PC-3 (cell line): ENCODE results near the gene PHF21B. TPM values are rescaled to one million over a fixed set of nuclear protein-coding genes. Genes with fewer than 3 reads are reported as not detected.

Source experiments
- ATAC-seq: fragments of 200-7000 bp; cut with Tn5 transposase; 2 replicates; pipeline ENCODE4 v1.9.1; 2020; ENCODE audit warnings: mild to moderate bottlenecking, moderate library complexity
- BruUV-seq: library from RNA; stranded (reverse); fragments of 400-500 nt; replicated peaks from 2 replicates; lab custom pipeline; 2021; lab: Mats Ljungman, UMichigan
- CTCF ChIA-PET: fragments of 300-600 bp; sonication (Branson Sonifier 250); formaldehyde crosslinking; loops from one replicate; lab custom pipeline; 2022; ENCODE audit warnings: antibody characterized with exemption; lab: Charles Lee
- POLR2A ChIA-PET: fragments of 300-600 bp; sonication (Branson Sonifier 250); formaldehyde crosslinking; loops from one replicate; lab custom pipeline; 2022; ENCODE audit warnings: antibody characterized with exemption; ENCODE audit not compliant: unreplicated experiment; lab: Charles Lee
- DNase-seq: peaks from one replicate; pipeline ENCODE4 v3.0.0-alpha.2; 2015
- H2AFZ ChIP-seq: fragments of 300-600 bp; sonication (generic); 2 replicates; pipeline ENCODE4 v1.6.0; 2016; ENCODE audit warnings: antibody characterized with exemption, low read length
- H3F3A ChIP-seq: fragments of 300-600 bp; sonication (generic); one replicate; pipeline ENCODE4 v1.6.0; 2017; ENCODE audit warnings: antibody characterized with exemption, low read length, control low read depth, mild to moderate bottlenecking; ENCODE audit not compliant: unreplicated experiment
- H3K27ac ChIP-seq: fragments of 300-600 bp; sonication (generic); 2 replicates; pipeline ENCODE4 v1.5.1; 2016; ENCODE audit warnings: mild to moderate bottlenecking, low read length
- H3K27me3 ChIP-seq: fragments of 300-600 bp; sonication (generic); 2 replicates; pipeline ENCODE4 v1.6.1; 2016; ENCODE audit warnings: low read length, mixed read lengths
- H3K36me3 ChIP-seq: fragments of 300-600 bp; sonication (generic); 2 replicates; pipeline ENCODE4 v1.6.1; 2016; ENCODE audit warnings: low read depth, mixed run types, low read length, mixed read lengths
- H3K4me1 ChIP-seq: fragments of 300-600 bp; sonication (generic); 2 replicates; pipeline ENCODE4 v1.5.1; 2016; ENCODE audit warnings: low read length; ENCODE audit not compliant: insufficient read depth
- H3K4me2 ChIP-seq: fragments of 300-600 bp; sonication (generic); 2 replicates; pipeline ENCODE4 v1.6.0; 2016; ENCODE audit warnings: low read length
- H3K4me3 ChIP-seq: fragments of 300-600 bp; sonication (generic); 2 replicates; pipeline ENCODE4 v1.5.1; 2016; ENCODE audit warnings: mild to moderate bottlenecking, low read length, mixed read lengths
- H3K79me2 ChIP-seq: fragments of 300-600 bp; sonication (generic); 2 replicates; pipeline ENCODE4 v1.6.1; 2017; ENCODE audit warnings: low read length, mixed read lengths
- H3K9ac ChIP-seq: fragments of 300-600 bp; sonication (generic); 2 replicates; pipeline ENCODE4 v1.6.0; 2016; ENCODE audit warnings: mild to moderate bottlenecking, low read length
- H3K9me2 ChIP-seq: fragments of 300-600 bp; sonication (generic); replicated peaks from 2 replicates; pipeline ENCODE4 v1.6.1; 2016; ENCODE audit warnings: mixed run types, low read length, mixed read lengths
- H3K9me3 ChIP-seq: fragments of 300-600 bp; sonication (generic); 2 replicates; pipeline ENCODE4 v1.6.1; 2016; ENCODE audit warnings: low read length, mixed read lengths
- H4K20me1 ChIP-seq: fragments of 300-600 bp; sonication (generic); 2 replicates; pipeline ENCODE4 v1.6.1; 2016; ENCODE audit warnings: low read length, mixed read lengths
- EZH2 ChIP-seq: fragments of 300-600 bp; sonication (generic); IDR thresholded peaks from one replicate; pipeline ENCODE4 v1.6.1; 2017; ENCODE audit warnings: antibody characterized with exemption, mild to moderate bottlenecking, low read length; ENCODE audit not compliant: unreplicated experiment
- EZH2phosphoT487 ChIP-seq: fragments of 300-600 bp; sonication (generic); IDR thresholded peaks from 2 replicates; pipeline ENCODE4 v1.6.1; 2018; ENCODE audit warnings: mild to moderate bottlenecking, antibody characterized with exemption, low read length, borderline replicate concordance
- intact Hi-C: fragments of 100-400 bp; cut with micrococcal nuclease; formaldehyde crosslinking; loops from 2 replicates; pipeline ENCODE4 v1.9.0; 2023
- total RNA-seq: library from RNA; depleted of rRNA; stranded (reverse); fragments of >200 nt; gene quantifications from 2 replicates; pipeline ENCODE4 v1.2.3, GENCODE V29; 2014
- TF ChIP-seq, protein P1 (sequence below): fragments of 300-600 bp; sonication (generic); conservative IDR thresholded peaks from 2 replicates; pipeline ENCODE4 v1.5.1; 2017; ENCODE audit warnings: antibody characterized with exemption, low read depth, mild to moderate bottlenecking, low read length

PHF21B gene
- total RNA-seq, 1 experiment from 2014 or later, result not detected

DNA sequence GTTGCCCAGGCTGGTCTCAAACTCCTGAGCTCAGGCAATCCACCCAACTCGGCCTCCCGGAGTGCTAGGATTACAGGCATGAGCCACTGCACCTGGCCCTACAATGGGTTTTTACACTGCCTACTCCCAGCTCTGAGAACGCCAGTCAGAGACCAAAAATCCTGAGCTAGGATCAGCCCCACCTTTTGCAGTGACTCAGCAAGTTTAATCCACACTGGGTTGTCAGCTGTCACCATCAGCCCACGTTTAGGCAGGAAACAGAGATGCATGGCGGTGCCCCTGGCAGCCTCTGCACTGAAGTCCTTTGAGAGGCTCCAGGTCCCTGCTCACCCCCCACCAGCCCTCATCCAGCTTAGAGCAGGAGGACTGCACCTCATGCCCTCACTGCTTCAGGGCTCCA lies 139.8 kb downstream of the PHF21B start:
- TF ChIP-seq, protein P1, sequence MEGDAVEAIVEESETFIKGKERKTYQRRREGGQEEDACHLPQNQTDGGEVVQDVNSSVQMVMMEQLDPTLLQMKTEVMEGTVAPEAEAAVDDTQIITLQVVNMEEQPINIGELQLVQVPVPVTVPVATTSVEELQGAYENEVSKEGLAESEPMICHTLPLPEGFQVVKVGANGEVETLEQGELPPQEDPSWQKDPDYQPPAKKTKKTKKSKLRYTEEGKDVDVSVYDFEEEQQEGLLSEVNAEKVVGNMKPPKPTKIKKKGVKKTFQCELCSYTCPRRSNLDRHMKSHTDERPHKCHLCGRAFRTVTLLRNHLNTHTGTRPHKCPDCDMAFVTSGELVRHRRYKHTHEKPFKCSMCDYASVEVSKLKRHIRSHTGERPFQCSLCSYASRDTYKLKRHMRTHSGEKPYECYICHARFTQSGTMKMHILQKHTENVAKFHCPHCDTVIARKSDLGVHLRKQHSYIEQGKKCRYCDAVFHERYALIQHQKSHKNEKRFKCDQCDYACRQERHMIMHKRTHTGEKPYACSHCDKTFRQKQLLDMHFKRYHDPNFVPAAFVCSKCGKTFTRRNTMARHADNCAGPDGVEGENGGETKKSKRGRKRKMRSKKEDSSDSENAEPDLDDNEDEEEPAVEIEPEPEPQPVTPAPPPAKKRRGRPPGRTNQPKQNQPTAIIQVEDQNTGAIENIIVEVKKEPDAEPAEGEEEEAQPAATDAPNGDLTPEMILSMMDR, result no peak
- H3K4me1 ChIP-seq, result peaks cover 6% of the 10 kb centered on the region; the same call in 1 of the 2 replicates
- H3K36me3 ChIP-seq, result no peaks in the 10 kb centered on the region
- DNase-seq (peak; percentile 66), ATAC-seq (peak; percentile 86)
- peak overlapping the region; percentile 41 for H3K27ac ChIP-seq
- BruUV-seq, result no TSS peak
- intact Hi-C loops, result no loop called here
- H4K20me1 ChIP-seq, result no peaks in the 10 kb centered on the region
- POLR2A ChIA-PET, result no interaction called here
- peak overlapping the region; percentile 61 for H2AFZ ChIP-seq
- H3K9ac ChIP-seq, result no peak overlapping the region; the same call in 1 of the 2 replicates
- H3K4me2 ChIP-seq, result no peak overlapping the region
- H3K79me2 ChIP-seq, result no peaks in the 10 kb centered on the region
- no peak overlapping the region for H3K4me3 ChIP-seq
- CTCF ChIA-PET, result interaction anchor here (0.6 kb wide), 1 partner anchor 49 kb away, joined by 3 read pairs; no protein-coding TSS in a partner anchor
- H3K9me2 ChIP-seq, result no peaks in the 10 kb centered on the region
- no peaks in the 10 kb centered on the region for H3K9me3 ChIP-seq
- no peaks in the 10 kb centered on the region for H3K27me3 ChIP-seq
- H3F3A ChIP-seq, result no peaks in the 10 kb centered on the region

DNA sequence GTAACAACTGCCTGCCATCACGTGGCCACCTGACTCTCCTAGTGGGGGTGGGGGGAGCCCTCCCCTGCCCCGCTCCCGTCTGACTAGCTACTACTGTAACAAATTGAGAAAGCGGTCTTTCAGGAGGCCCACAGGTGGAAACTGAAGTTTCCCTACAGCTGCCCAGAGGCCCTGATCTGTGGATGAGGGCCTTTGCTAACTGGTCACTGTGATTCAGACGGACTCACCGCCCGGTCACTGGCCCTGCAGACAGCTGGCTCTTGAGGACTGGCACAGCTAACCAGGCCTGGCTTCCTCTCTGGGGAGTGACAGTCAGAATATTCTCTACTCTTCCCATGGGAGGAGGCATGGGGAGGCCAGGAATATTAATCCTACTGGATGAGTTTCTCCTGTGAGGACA lies 140.6 kb downstream of the PHF21B start:
- no peak overlapping the region for H2AFZ ChIP-seq
- H3F3A ChIP-seq, result no peaks in the 10 kb centered on the region
- H3K27ac ChIP-seq, result peak overlapping the region; percentile 41; the same call in 1 of the 2 replicates
- no peak overlapping the region for H3K9ac ChIP-seq
- H3K9me3 ChIP-seq, result no peaks in the 10 kb centered on the region
- TF ChIP-seq EZH2phosphoT487, result no peak
- TF ChIP-seq, protein P1, result no peak
- no peak for TF ChIP-seq EZH2
- CTCF ChIA-PET, result interaction anchor here (0.6 kb wide), 1 partner anchor 48 kb away, joined by 3 read pairs; no protein-coding TSS in a partner anchor
- ATAC-seq (no peak), DNase-seq (peak; percentile 17)
- peaks cover 6% of the 10 kb centered on the region; the same call in 1 of the 2 replicates for H3K4me1 ChIP-seq
- POLR2A ChIA-PET, result no interaction called here
- H3K27me3 ChIP-seq, result no peaks in the 10 kb centered on the region
- no peaks in the 10 kb centered on the region for H3K9me2 ChIP-seq
- no peaks in the 10 kb centered on the region for H3K79me2 ChIP-seq
- BruUV-seq, result no TSS peak
- no peaks in the 10 kb centered on the region for H4K20me1 ChIP-seq
- intact Hi-C loops, result no loop called here
- no peak overlapping the region for H3K4me3 ChIP-seq
- H3K4me2 ChIP-seq, result no peak overlapping the region
- no peaks in the 10 kb centered on the region for H3K36me3 ChIP-seq

GRCh38 chr22:44865193-44866057 lies 144.4 kb downstream of the PHF21B start:
- H4K20me1 ChIP-seq, result no peaks in the 10 kb centered on the region
- DNase-seq (no peak), ATAC-seq (no peak)
- H3F3A ChIP-seq, result no peaks in the 10 kb centered on the region
- H3K4me3 ChIP-seq, result no peak overlapping the region
- TF ChIP-seq EZH2 (no peak), EZH2phosphoT487 (no peak)
- TF ChIP-seq, protein P1, result no peak
- no peaks in the 10 kb centered on the region for H3K9me3 ChIP-seq
- no peaks in the 10 kb centered on the region for H3K36me3 ChIP-seq
- peaks cover 6% of the 10 kb centered on the region; the same call in 1 of the 2 replicates for H3K4me1 ChIP-seq
- BruUV-seq, result no TSS peak
- intact Hi-C loops, result no loop called here
- ChIA-PET CTCF (no interaction called here), POLR2A (no interaction called here)
- H3K4me2 ChIP-seq, result no peak overlapping the region
- no peak overlapping the region for H2AFZ ChIP-seq
- H3K9me2 ChIP-seq, result no peaks in the 10 kb centered on the region
- H3K27ac ChIP-seq, result no peak overlapping the region
- no peaks in the 10 kb centered on the region for H3K79me2 ChIP-seq
- no peak overlapping the region for H3K9ac ChIP-seq
- no peaks in the 10 kb centered on the region for H3K27me3 ChIP-seq
